Forelimb muscle (tissue), 1 donor: ENCODE data around the gene C2orf92. TPM values are rescaled to one million over a fixed set of nuclear protein-coding genes. Genes with fewer than 3 reads are reported as not detected.
A peak's percentile ranks its signal among the peaks of the same experiment; 100 is the strongest.
"Not testable (repeated sequence)": the region's sequence is repeated elsewhere in the genome, so short reads cannot be mapped to it uniquely, and the experiment has no call there.

Source experiments
- DNase-seq: peaks from one replicate; pipeline ENCODE4 v3.0.0-alpha.2; 2013; ENCODE audit warnings: low read depth
- polyA plus RNA-seq: library from polyadenylated mRNA; unstranded; fragments of 120-200 nt; gene quantifications from one replicate; pipeline ENCODE4 v1.2.1, GENCODE V29; 2013; ENCODE audit not compliant: insufficient read length

Gene C2orf92
- polyA plus RNA-seq, 1 donor, result 20.7 TPM

- DNase-seq, result no peak
These were observed 9.3 kb upstream of the C2orf92 start for GRCh38 chr2:97660044-97660774.

GRCh38 chr2:97660775-97661389 is 8.6 kb upstream of the C2orf92 start:
- DNase-seq, result no peak

DNA sequence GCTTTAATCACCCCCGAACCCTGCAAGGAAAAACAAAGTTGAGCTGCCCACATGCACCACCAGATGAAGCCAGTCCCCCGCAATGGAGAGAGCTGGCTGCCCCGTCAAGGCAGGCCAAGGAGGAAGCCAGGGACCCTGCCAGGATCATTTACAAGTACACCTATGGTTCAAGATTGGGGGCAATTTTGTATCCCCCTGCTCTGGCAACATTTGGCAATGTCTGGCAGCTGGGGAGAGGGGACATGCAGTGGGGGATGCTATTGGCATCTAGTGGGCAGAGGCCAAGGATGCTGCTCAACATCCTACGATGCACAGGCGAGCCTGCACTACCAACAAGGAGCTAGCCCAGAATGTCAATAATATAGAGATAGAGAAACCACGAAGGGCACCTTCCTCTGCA is 7.6 kb upstream of the C2orf92 start:
- DNase-seq, result no peak

DNA sequence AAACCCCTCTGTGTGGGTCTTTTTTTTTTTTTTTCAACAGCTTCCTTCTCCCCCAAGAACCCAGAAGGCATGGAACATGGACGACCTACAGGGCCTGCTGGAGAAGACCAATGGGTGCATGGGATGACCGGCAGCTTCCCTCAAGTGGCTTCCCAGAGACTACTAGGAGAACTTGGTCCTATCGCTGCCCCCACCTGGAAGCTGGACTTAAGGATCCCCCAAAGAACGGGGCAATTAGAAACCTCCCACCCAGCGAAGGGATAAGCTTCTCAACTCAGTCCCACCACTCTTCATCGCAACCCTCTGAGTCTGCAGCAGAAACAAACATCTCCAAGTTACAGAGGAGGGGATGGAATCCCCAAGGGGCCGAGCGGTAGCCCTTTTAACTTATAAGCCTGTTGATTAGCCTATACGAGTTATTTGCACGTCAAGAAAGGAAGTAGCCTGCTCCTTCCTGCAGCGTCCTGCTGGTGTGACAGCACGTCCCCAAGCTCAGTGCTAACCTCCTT is 7.1 kb upstream of the C2orf92 start:
- DNase-seq, result no peak

DNA sequence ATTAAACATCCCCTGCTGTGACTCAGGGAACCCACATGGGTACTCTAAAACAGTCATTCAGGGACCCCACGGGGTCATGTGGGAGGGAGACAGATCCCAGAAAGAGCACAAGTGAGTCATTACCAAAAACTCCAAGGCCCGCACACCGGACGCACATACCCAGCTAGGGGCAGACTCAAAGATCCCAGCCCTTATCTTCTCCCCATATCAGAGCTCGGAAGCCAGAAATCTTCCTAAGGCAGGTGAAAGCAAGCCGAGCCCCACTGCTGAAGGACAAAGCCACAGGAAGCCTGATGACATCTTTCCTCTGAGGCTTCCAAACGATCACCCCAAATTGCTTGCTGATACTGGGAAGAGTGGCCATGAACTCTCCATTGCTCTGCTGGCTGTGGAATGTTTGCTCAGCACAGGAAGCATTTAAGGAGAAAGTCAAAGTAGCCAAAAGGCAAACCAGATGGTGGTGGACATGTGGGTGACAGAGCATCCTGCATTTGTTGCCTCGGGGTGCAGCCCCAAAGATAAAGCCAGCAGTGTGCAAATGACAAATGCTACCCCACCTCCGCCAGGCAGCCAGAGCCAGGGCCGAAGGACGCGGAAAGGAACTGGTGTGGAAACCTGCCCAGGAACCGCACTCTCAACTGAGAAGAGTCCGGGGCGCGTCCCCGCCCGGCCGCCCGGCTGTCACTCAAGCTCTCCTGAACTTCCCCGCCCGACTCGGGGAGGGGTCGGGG is 6.5 kb upstream of the C2orf92 start:
- no peak for DNase-seq

- no peak for DNase-seq
These were observed 5.9 kb upstream of the C2orf92 start for GRCh38 chr2:97663626-97663961.

- peak; percentile 94 for DNase-seq
These were observed 5.4 kb upstream of the C2orf92 start, which contains the start of gene ACTR1B for GRCh38 chr2:97663962-97664635. Gene ACTR1B, minus strand, starts transcription at chr2:97664044. Its CDS starts 154 bp downstream, at chr2:97663890.

DNA sequence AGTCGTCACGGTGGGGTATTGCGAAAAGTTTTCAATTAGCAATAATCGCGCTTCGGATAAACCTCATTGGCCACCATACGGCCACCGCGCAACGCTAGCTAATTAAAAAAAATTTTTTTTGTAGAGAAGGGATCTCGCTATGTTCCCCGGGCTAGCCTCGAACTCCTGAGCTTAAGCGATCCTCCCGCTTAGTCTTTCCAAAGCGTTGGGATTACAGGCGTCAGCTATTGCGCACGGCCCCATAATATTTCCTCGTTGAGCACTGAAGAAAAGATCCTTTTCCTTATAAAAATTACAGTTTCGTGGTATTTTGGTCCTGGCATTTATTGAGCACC is 4.9 kb upstream of the C2orf92 start:
- no peak for DNase-seq

GRCh38 chr2:97670471-97670870 is 958 bp downstream of the C2orf92 start:
- DNase-seq, result no peak

GRCh38 chr2:97671526-97671925 is 2.0 kb downstream of the C2orf92 start:
- DNase-seq, result no peak

DNA sequence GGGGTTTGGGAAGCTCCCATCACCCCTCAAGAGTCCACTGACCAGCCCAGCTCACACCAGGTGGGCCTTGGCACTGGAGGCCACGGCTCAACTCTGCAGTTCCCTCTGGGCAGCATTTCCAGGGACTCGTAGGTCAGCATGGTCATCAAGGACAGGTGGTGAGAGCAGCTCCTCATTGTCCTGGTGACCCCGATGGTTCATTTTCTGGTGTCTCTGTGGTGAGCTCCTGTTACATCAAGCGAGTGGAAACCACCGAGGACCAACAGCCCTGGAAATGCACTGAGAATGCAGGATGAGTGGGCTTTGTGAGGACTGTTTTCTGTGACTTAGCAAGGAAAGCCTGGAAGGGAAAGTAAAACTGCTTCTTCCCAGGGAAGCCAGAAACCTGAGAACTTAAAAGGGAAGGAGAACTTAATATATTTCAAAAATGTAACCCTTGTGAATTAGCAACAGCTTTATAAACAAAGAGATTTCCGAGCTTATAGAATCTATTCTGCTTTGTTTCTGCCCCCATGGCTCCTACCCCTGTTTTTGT is 3.2 kb downstream of the C2orf92 start:
- DNase-seq, result not testable (repeated sequence)

DNA sequence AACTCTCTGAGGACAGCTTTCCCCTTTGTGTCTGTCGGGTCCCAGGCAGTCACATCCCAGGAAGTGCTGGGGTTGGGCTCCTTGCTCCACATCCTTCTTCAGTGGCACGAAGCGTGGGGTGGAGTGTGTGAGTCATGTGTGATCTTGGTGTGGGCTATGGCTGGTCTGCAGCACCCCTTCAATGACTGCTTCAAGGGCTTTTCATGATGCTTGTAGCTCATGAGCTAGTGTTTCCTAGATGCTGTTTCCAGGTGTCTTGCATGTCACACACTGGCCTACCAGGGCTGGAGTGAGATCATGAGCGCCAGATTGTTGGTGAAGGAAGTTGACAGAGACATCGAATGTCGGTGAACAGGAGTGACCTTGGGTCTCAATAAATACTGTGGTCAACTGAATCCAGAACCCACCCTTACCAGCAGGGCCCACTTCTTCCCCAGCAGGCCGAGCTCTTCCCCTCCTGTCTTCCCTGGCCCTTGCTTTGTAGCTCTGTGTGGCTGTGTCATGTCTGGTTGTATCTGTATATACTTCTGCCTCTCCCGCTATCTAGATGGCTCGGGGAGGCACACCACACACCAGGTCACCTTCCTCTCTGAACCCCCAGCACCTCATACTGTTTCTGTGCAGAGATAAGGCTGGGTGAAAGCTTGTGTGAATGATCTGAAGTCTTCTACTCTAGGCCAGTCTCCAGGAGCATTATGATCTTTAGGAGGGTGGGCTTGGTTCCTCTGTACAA is 3.8 kb downstream of the C2orf92 start:
- DNase-seq, result no peak

GRCh38 chr2:97673915-97674283 is 4.4 kb downstream of the C2orf92 start:
- no peak for DNase-seq

DNA sequence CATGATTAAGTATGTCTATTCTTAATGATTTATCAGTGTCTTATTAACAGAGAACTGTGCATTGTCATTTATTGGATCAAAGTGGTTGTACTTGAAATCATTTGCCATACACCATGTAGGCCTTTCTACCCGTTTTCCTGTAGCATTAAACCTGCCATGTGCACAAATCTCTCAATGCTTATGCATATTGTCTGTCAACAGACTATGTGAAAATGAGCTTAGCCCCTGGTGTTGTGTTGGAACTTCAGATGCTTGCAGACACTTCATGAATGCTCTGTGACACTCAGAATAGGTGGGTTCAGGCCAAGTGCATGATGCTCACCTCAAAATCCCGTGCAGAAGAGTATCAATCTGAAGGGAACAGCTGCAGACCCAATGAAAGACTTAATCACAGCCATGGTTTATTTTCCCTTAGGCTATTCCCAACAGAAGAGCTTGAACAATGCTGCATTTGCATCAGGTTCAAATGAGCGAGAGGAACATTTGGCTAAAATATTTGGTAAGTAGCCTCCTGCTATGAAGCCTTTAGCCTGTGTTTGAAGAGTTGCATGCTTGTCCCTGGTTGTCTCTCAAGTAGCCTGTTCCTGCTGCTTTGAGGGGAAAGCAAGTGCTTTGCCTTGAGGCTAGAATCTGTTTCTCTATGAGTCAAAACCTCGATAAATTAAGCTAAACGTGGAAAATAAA is 6.1 kb downstream of the C2orf92 start:
- DNase-seq, result no peak

DNA sequence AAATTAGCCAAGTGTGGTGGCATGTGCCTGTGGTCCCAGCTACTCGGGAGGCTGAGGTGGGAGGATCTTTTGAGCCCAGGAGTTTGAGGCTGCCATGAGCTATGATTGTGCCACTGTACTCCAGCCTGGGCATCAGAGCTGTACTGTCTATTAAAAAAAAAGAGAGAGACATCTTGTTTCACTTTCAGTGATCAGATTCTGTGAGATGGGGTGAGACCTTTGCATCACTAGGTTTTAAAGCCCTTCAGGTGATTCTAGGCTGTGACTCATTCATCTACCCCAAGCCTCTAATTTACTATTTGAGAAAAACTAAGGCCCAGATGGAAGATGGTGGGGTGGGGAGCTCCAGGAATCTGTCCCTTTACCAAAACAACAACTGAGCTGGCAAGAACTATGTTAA is 7.1 kb downstream of the C2orf92 start:
- no peak for DNase-seq

GRCh38 chr2:97677480-97677879 is 8.0 kb downstream of the C2orf92 start:
- DNase-seq, result no peak

DNA sequence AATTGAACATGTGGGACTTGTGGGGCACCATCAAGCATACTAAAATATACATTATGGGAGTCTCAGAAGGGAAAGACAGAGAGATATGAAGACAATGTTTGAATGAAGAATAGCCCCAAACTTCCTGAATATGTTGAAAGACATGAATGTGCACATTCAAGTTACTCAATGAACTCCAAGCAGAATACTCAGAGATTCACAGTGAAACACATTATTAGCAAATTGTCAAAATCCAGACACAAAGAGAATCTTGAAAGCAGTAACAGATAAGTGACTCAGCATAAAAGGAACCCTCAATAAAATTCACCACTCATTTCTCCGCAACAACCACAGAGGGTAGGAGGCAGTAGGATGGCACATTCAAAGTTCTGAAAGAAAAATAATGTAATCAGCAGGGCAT is 8.8 kb downstream of the C2orf92 start:
- no peak for DNase-seq

- DNase-seq, result not testable (repeated sequence)
These were observed 17.7 kb downstream of the C2orf92 start for GRCh38 chr2:97687235-97687634.

GRCh38 chr2:97688062-97688827 is 18.7 kb downstream of the C2orf92 start:
- no peak for DNase-seq

DNA sequence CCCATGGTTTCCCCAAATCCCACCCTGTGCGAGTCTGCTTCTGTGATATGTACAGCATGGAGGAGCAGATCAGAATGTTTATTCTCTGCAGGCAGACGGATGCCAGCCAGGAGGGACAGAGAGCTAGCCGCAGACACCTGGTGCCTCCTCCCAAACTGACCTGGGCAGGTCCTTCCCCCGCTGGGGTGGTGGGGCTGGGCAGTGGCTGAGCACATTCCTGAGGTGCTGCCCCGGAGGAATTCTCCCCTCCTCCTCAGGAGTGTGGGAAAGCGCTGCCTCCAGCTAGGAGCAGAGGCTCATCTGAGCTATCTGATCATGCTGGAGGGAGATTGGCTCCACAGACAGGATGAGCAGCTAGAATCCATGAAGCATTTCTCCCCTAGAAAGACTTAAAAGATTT is 21.7 kb downstream of the C2orf92 start:
- DNase-seq, result no peak
